Stomach (tissue), 4 donors: Measurements from ENCODE around the gene CAVIN2.

Experiments
- POLR2A ChIP-seq, 4 donors: fragments of 450-650 bp; IDR thresholded peaks; one replicate each; pipeline ENCODE4 v1.6.1; 2016; ENCODE audit warnings: antibody characterized with exemption in 4 of 4, control low read depth in 2 of 4, mild to moderate bottlenecking in 1 of 4, moderate library complexity in 1 of 4
- POLR2AphosphoS5 ChIP-seq, 3 donors: sonication (generic); formaldehyde crosslinking; IDR thresholded peaks; one replicate each; pipeline ENCODE4 v1.6.1; 2016; ENCODE audit warnings: antibody characterized with exemption in 3 of 3
- TF ChIP-seq, protein P1 (sequence below), 7 experiments: fragments of 450-650 bp in 4 of 7; fragments of 200-600 bp in 3 of 7; sonication (generic) in 3 of 7; IDR thresholded peaks; one replicate each; pipeline ENCODE4 v1.5.1; 2016 to 2019; ENCODE audit warnings: antibody characterized with exemption in 7 of 7, control low read depth in 2 of 7, mild to moderate bottlenecking in 1 of 7

DNA sequence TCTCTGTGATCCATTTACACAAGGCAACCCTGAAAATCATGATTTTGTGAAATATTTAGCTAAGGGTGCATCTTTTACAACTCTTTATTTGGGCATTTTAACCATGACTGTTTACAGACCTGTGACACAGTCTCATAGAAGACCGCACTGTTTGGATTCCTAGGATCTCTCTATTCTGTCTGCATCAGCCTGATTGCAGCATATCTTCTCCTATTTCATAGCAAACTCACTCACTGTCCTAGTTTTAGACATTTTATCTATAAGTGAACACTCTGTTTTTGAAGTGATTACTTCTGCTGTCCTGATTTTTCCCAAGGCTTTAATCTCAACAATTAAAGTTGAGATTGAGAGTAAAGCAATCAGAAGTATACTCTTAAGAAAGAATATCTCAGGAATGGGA lies 56.2 kb downstream of the CAVIN2 start:
- TF ChIP-seq POLR2A (IDR thresholded peaks at IDR 0.05) (no peak), POLR2AphosphoS5 (IDR thresholded peaks at IDR 0.05) (no peak)
- TF ChIP-seq, protein P1, sequence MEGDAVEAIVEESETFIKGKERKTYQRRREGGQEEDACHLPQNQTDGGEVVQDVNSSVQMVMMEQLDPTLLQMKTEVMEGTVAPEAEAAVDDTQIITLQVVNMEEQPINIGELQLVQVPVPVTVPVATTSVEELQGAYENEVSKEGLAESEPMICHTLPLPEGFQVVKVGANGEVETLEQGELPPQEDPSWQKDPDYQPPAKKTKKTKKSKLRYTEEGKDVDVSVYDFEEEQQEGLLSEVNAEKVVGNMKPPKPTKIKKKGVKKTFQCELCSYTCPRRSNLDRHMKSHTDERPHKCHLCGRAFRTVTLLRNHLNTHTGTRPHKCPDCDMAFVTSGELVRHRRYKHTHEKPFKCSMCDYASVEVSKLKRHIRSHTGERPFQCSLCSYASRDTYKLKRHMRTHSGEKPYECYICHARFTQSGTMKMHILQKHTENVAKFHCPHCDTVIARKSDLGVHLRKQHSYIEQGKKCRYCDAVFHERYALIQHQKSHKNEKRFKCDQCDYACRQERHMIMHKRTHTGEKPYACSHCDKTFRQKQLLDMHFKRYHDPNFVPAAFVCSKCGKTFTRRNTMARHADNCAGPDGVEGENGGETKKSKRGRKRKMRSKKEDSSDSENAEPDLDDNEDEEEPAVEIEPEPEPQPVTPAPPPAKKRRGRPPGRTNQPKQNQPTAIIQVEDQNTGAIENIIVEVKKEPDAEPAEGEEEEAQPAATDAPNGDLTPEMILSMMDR (IDR thresholded peaks at IDR 0.05) = no peak
